ENCODE data around the gene SLC35F3.

SLC35F3 gene

DNA sequence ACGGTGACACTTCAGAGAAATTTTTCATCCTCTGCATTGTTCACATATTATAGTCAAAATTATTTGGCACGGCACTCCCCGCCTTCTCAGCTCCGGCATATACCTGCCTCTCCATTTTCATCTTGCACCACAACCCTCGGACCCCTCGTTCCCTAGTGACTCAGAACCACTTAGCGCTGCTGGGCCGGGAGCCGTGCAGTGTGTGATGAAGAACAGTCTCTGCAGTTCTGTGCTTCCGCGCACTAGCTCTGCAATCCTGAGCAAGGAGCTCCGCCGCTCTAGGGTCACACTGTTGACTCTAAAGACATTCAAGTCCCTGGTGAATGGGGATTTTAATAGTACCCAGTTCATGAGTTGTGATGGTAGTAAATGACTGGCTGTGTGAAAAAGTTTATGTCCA lies 221.2 kb downstream of the SLC35F3 start:
- TF ChIP-seq, protein P1, sequence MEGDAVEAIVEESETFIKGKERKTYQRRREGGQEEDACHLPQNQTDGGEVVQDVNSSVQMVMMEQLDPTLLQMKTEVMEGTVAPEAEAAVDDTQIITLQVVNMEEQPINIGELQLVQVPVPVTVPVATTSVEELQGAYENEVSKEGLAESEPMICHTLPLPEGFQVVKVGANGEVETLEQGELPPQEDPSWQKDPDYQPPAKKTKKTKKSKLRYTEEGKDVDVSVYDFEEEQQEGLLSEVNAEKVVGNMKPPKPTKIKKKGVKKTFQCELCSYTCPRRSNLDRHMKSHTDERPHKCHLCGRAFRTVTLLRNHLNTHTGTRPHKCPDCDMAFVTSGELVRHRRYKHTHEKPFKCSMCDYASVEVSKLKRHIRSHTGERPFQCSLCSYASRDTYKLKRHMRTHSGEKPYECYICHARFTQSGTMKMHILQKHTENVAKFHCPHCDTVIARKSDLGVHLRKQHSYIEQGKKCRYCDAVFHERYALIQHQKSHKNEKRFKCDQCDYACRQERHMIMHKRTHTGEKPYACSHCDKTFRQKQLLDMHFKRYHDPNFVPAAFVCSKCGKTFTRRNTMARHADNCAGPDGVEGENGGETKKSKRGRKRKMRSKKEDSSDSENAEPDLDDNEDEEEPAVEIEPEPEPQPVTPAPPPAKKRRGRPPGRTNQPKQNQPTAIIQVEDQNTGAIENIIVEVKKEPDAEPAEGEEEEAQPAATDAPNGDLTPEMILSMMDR (conservative IDR thresholded peaks at IDR 0.05): no peak
- no peak overlapping the region for H3K27ac ChIP-seq

DNA sequence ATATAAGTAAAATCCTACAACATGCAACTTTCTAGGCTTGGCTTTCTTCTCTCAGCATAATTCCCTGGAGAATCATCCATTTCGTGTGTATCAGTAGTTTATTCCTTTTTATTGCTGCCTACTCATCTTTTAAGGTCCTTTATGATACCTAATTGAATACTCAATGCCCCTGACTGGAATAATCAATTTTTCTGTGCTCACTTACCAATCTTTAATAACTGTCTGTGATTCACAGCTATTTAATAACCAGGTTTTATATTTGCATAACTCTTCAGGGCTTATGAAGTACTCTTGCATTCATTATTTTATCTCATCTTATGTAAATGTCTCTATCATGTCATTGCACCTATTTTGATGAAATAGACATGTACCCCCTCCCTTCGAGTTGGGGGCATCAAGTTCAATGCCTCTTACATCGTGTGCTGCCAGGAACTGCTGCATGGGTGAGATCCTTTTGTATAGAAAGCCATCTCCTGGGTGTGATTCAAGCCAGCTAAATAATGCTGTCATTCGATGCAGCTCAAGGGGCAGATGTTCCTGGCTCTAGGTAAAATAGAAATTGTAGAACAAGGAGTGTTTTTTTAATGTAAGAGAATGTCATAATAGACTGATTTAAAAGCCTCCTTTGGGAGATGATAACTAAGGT lies 222.7 kb downstream of the SLC35F3 start:
- TF ChIP-seq, protein P1 (conservative IDR thresholded peaks at IDR 0.05): no peak
- no peak overlapping the region for H3K27ac ChIP-seq

DNA sequence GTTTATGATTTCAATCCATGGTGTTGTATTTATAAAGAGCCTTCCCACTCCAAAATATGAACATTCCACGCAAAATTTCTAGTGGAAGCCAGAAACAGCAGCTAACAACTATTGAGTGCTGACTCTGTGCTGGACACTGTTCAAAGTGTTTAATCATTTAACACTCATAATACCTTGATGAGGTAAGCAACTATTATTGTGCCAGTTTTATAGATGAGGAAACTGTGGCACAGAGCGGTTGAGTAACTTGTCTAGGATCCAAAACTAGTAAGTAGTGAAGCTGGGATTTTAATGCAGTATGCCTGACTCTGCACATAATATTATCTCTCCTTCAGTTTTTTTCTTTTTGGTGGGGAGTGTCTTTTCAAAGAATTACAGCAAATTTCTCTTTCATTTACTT lies 228.3 kb downstream of the SLC35F3 start:
- TF ChIP-seq, protein P1 (conservative IDR thresholded peaks at IDR 0.05): no peak
- no peak overlapping the region for H3K27ac ChIP-seq

DNA sequence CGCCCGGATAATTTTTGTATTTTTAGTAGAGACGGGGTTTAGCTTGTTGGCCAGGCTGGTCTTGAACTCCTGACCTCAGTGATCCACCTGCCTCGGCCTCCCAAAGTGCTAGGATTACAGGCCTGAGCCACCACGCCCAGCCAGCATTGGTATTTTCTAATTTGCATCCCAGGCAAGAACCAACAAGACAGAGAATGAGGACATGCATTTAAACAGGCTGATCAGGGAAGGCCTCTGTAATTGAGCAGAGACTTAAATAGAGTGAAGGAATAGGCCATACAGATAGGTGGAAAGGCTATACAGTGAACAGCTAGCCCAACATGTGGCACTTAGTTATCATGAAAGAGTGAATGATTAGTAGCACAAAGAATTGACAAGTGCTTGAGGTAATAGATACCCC lies 230.4 kb downstream of the SLC35F3 start:
- no peak overlapping the region for H3K27ac ChIP-seq
- TF ChIP-seq, protein P1 (conservative IDR thresholded peaks at IDR 0.05): no peak

DNA sequence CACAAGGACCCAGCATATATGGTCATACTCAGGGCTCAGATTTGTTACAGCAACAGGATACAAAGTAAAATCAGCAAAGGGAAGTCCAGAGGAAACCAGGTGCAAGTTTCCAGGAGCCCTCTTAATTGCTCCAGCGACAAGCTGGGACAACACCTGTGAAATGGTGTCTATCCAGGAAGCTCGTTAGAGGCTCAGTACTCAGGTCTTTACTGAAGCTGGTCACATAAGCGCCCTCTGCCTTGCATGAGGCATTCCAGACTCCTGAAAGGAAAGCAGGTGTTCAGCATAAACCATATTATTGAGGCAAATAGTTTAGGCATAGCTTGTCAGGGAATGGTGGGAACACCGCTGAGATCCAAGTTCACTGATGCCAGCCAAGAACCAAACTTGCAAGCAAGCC lies 231.0 kb downstream of the SLC35F3 start:
- no peak overlapping the region for H3K27ac ChIP-seq
- TF ChIP-seq, protein P1 (conservative IDR thresholded peaks at IDR 0.05): no peak

DNA sequence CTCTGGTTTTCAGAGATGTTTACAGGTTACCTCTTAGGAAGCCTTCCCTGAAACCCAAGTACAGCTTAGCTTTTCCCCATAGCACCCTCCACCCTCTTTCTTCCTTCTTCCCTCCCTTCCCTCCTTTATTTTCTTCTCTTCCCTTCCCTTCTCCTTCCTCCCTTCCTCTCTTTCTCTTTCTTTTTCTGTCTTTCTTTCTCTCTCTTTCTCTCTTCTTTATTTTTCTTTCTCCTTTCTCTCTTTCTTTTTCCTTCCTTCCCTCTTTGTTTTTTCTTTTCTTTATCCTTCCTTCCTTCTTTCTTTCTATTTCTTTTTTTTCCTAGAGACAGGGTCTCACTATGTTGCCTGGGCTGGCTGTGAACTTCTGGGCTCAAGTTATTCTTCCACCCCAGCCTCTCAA lies 231.6 kb downstream of the SLC35F3 start:
- TF ChIP-seq, protein P1 (conservative IDR thresholded peaks at IDR 0.05): no peak
- no peak overlapping the region for H3K27ac ChIP-seq

DNA sequence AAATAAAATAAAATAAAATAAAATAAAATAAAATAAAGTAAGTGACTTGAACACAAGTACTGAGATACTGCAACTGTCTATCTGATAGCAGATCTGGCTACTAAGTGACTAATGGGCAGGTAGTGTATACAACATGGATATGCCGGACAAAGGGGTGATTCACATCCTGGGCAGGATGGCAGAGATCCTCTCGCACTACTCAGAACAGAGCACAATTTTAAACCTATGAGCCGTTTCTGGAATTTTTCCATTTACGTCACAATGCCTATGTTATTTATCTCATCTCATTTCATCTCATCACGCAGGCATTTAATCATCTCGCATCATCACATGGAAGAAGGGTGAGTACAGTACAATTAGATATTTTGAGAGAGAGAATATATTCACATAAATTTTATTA lies 235.5 kb downstream of the SLC35F3 start:
- H3K27ac ChIP-seq: no peak overlapping the region
- TF ChIP-seq, protein P1 (conservative IDR thresholded peaks at IDR 0.05): no peak

Measured in VCaP (cell line).